ENCODE results near the gene TRIM67. TPM values are rescaled to one million over a fixed set of nuclear protein-coding genes. Genes with fewer than 3 reads are reported as not detected.

TRIM67 gene
- total and polyA plus RNA-seq, 9 of the 15 experiments (the other 6 are each of a cell fraction or from before 2014, with no cell fraction given), result 0.04 to 0.60 (median 0.31) TPM

- TF ChIP-seq PKNOX1 (IDR thresholded peaks at IDR 0.05) (peak; percentile 63), ZNF589 (CRISPR knock-in tag; IDR thresholded peaks at IDR 0.05; ENCODE audit: low read depth) (peak; percentile 98), ETV5 (CRISPR knock-in tag; IDR thresholded peaks at IDR 0.05; ENCODE audit: low read depth) (peak; percentile 74; the same call in 1 of the 2 replicates), THRB (CRISPR knock-in tag; conservative IDR thresholded peaks at IDR 0.05) (peak; percentile 93; the same call in 1 of the 2 replicates), KLF1 (tag; IDR thresholded peaks at IDR 0.05) (no peak), ZNF764 (CRISPR knock-in tag; IDR thresholded peaks at IDR 0.05; ENCODE audit: low read depth) (0 out of 2 replicates have a peak, but pooled peaks have one; percentile 63), TFAM (CRISPR knock-in tag; conservative IDR thresholded peaks at IDR 0.05) (no peak), HNRNPK (IDR thresholded peaks at IDR 0.05; ENCODE audit: low read depth, low read length, poor library complexity, severe bottlenecking) (no peak), FOXK1 (CRISPR knock-in tag; IDR thresholded peaks at IDR 0.05; ENCODE audit: borderline replicate concordance) (no peak; the same call in 1 of the 2 replicates), ZFP1 (CRISPR knock-in tag; IDR thresholded peaks at IDR 0.05) (no peak), ZNF695 (CRISPR knock-in tag; IDR thresholded peaks at IDR 0.05) (no peak), RFX5 (IDR thresholded peaks at IDR 0.05; ENCODE audit: low read depth, low read length) (no peak), RBM15 (IDR thresholded peaks at IDR 0.05; ENCODE audit: insufficient read depth, low read length) (no peak), JUND (IDR thresholded peaks at IDR 0.05; ENCODE audit: borderline replicate concordance, low read depth, low read length) (peak; percentile 89), JUND (tag; IDR thresholded peaks at IDR 0.05; ENCODE audit: borderline replicate concordance, low read depth, low read length) (peak; percentile 87; the same call in 2 of the 3 replicates), ZFP91 (CRISPR knock-in tag; IDR thresholded peaks at IDR 0.05) (no peak), ARHGAP35 (IDR thresholded peaks at IDR 0.05; ENCODE audit: partially characterized antibody) (no peak), RUNX1 (IDR thresholded peaks at IDR 0.05; ENCODE audit: low read depth) (peak; percentile 93), GABPB1 (CRISPR knock-in tag; IDR thresholded peaks at IDR 0.05) (peak; percentile 31; the same call in 1 of the 2 replicates), ZNF174 (CRISPR knock-in tag; IDR thresholded peaks at IDR 0.05) (no peak), PTBP1 (IDR thresholded peaks at IDR 0.05; ENCODE audit: low read depth, low read length) (no peak), KHSRP (IDR thresholded peaks at IDR 0.05) (peak; percentile 95), ZFP30 (CRISPR knock-in tag; IDR thresholded peaks at IDR 0.05; ENCODE audit: borderline replicate concordance) (no peak), ZNF197 (CRISPR knock-in tag; IDR thresholded peaks at IDR 0.05; ENCODE audit: low read depth) (peak; percentile 97)
- TF ChIP-seq, protein P1, sequence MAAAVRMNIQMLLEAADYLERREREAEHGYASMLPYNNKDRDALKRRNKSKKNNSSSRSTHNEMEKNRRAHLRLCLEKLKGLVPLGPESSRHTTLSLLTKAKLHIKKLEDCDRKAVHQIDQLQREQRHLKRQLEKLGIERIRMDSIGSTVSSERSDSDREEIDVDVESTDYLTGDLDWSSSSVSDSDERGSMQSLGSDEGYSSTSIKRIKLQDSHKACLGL (CRISPR knock-in tag; IDR thresholded peaks at IDR 0.05; ENCODE audit: borderline replicate concordance, poor library complexity, severe bottlenecking), result no peak
These were observed 1.7 kb upstream of the TRIM67 start (continued) for GRCh38 chr1:231159963-231160761.

All from K562 (cell line).